Gastrocnemius medialis (tissue), 4 donors: Measurements from ENCODE around the gene C1QTNF1. TPM values are rescaled to one million over a fixed set of nuclear protein-coding genes. Genes with fewer than 3 reads are reported as not detected.

Experiments
- ATAC-seq, 2 donors: fragments of 150-250 bp; one replicate each; pipeline ENCODE4 v1.9.1; 2016
- DNase-seq, 2 donors: peaks; one replicate each; pipeline ENCODE4 v3.0.0-alpha.2; 2019
- H3K27ac ChIP-seq, 4 donors: fragments of 200-600 bp; sonication (generic); 1 replicate in 1 of 4; 2 replicates in 3 of 4; pipeline ENCODE4 v1.5.1; 2016 to 2018; ENCODE audit warnings: mild to moderate bottlenecking in 2 of 4, moderate library complexity in 1 of 4
- H3K27me3 ChIP-seq, 3 donors: fragments of 200-600 bp; sonication (generic) in 2 of 3; 1 replicate in 1 of 3; 2 replicates in 2 of 3; pipeline versions ENCODE4 v1.5.1 to v1.6.0; 2016 to 2019; ENCODE audit warnings: mild to moderate bottlenecking in 1 of 3, moderate library complexity in 1 of 3
- H3K36me3 ChIP-seq, 2 donors: fragments of 200-600 bp; sonication (generic) in 1 of 2; one replicate each; pipeline ENCODE4 v1.5.1; 2017 to 2018
- H3K4me1 ChIP-seq, 2 donors: fragments of 200-600 bp; sonication (generic) in 1 of 2; one replicate each; pipeline ENCODE4 v1.5.1; 2016 to 2017; ENCODE audit warnings: mild to moderate bottlenecking in 2 of 2
- H3K4me3 ChIP-seq, 4 donors: fragments of 200-600 bp; sonication (generic) in 3 of 4; 1 replicate in 1 of 4; 2 replicates in 3 of 4; pipeline ENCODE4 v1.5.1; 2016 to 2019; ENCODE audit warnings: mild to moderate bottlenecking in 2 of 4
- H3K9me3 ChIP-seq, 3 donors: fragments of 200-600 bp; sonication (generic) in 2 of 3; 1 replicate in 1 of 3; 2 replicates in 2 of 3; pipeline ENCODE4 v1.5.1; 2016 to 2019
- CTCF ChIP-seq, 5 experiments: fragments of 450-650 bp in 3 of 5; fragments of 200-600 bp in 2 of 5; sonication (generic) in 2 of 5; IDR thresholded peaks in 4 of 5; conservative IDR thresholded peaks in 1 of 5; 1 replicate in 4 of 5; 2 replicates in 1 of 5; pipeline ENCODE4 v1.5.1; 2016 to 2019; ENCODE audit warnings: antibody characterized with exemption in 5 of 5, mild to moderate bottlenecking in 3 of 5, moderate library complexity in 3 of 5
- POLR2A ChIP-seq, 2 donors: fragments of 450-650 bp; IDR thresholded peaks; one replicate each; pipeline ENCODE4 v1.6.1; 2017; ENCODE audit warnings: antibody characterized with exemption in 2 of 2, mild to moderate bottlenecking in 2 of 2, moderate library complexity in 2 of 2
- in situ Hi-C, 4 donors: fragments of 200-750 bp; cut with MboI; loops; one replicate each; pipeline versions ENCODE4 v1.15.0 to v1.8.0; 2017; ENCODE audit warnings: low sequenced_read_pairs in 4 of 4
- intact Hi-C: fragments of 100-400 bp; cut with DNase I; formaldehyde crosslinking; loops from one replicate; pipeline ENCODE4 v1.15.1; 2023; ENCODE audit warnings: low total_unique reads
- total RNA-seq, 4 donors: library from RNA; depleted of rRNA; stranded (reverse); fragments of >200 nt; gene quantifications; one replicate each; pipeline versions ENCODE4 v1.1.0 to v1.2.3, GENCODE V29; 2016

Gene C1QTNF1
- total RNA-seq, 4 donors from 2014 or later: 11.1 to 38.6 (median 21.2) TPM

GRCh38 chr17:79050551-79050950, 26.6 kb downstream of the C1QTNF1 start:
- no peak for DNase-seq
- no peak overlapping the region for H3K27ac ChIP-seq
- H3K4me1 ChIP-seq: peaks cover 6 to 10% of the 10 kb centered on the region in 2 donors
- in situ Hi-C loops: loop anchor here (25.0 kb wide), 1 partner anchor 337 kb away; no protein-coding TSS in a partner anchor
- no peak overlapping the region for H3K4me3 ChIP-seq
- TF ChIP-seq POLR2A (IDR thresholded peaks at IDR 0.05) (no peak), CTCF (IDR thresholded peaks at IDR 0.05 in 4 of 5, conservative IDR thresholded peaks at IDR 0.05 in 1 of 5) (no peak)
- peaks cover 0 to 3% (median 2%) of the 10 kb centered on the region in 3 donors for H3K27me3 ChIP-seq
- intact Hi-C loops: no loop called here
- H3K36me3 ChIP-seq: no peaks in the 10 kb centered on the region
- ATAC-seq: no peak
- H3K9me3 ChIP-seq: no peaks in the 10 kb centered on the region

GRCh38 chr17:79051306-79051705, 27.3 kb downstream of the C1QTNF1 start:
- Histone ChIP-seq H3K9me3 (no peaks in the 10 kb centered on the region), H3K27ac (no peak overlapping the region), H3K4me1 (peaks cover 3 to 6% of the 10 kb centered on the region in 2 donors), H3K4me3 (no peak overlapping the region), H3K36me3 (no peaks in the 10 kb centered on the region), H3K27me3 (peaks cover 0 to 3% (median 2%) of the 10 kb centered on the region in 3 donors)
- TF ChIP-seq POLR2A (IDR thresholded peaks at IDR 0.05) (no peak), CTCF (IDR thresholded peaks at IDR 0.05 in 4 of 5, conservative IDR thresholded peaks at IDR 0.05 in 1 of 5) (no peak)
- DNase-seq (no peak), ATAC-seq (no peak)
- intact Hi-C loops: no loop called here
- in situ Hi-C loops: loop anchor here (25.0 kb wide), 1 partner anchor 336 kb away; no protein-coding TSS in a partner anchor

GRCh38 chr17:79052131-79052530, 28.2 kb downstream of the C1QTNF1 start:
- Histone ChIP-seq H3K9me3 (no peaks in the 10 kb centered on the region), H3K27ac (no peak overlapping the region), H3K36me3 (no peaks in the 10 kb centered on the region), H3K4me1 (no peaks in the 10 kb centered on the region), H3K4me3 (no peak overlapping the region), H3K27me3 (peaks cover 0 to 2% (median 0%) of the 10 kb centered on the region in 3 donors)
- DNase-seq (no peak), ATAC-seq (no peak)
- intact Hi-C loops: no loop called here
- in situ Hi-C loops: loop anchor here (25.0 kb wide), 1 partner anchor 335 kb away; no protein-coding TSS in a partner anchor
- TF ChIP-seq POLR2A (IDR thresholded peaks at IDR 0.05) (no peak), CTCF (IDR thresholded peaks at IDR 0.05 in 4 of 5, conservative IDR thresholded peaks at IDR 0.05 in 1 of 5) (no peak)

GRCh38 chr17:79053251-79053925, 29.4 kb downstream of the C1QTNF1 start:
- intact Hi-C loops: no loop called here
- ATAC-seq (no peak), DNase-seq (no peak)
- H3K27me3 ChIP-seq: peaks cover 0 to 2% (median 0%) of the 10 kb centered on the region in 3 donors
- H3K4me1 ChIP-seq: no peaks in the 10 kb centered on the region
- no peak overlapping the region for H3K4me3 ChIP-seq
- TF ChIP-seq CTCF (IDR thresholded peaks at IDR 0.05 in 4 of 5, conservative IDR thresholded peaks at IDR 0.05 in 1 of 5) (no peak), POLR2A (IDR thresholded peaks at IDR 0.05) (no peak)
- no peaks in the 10 kb centered on the region for H3K36me3 ChIP-seq
- in situ Hi-C loops: loop anchor here (25.0 kb wide), 1 partner anchor 334 kb away; no protein-coding TSS in a partner anchor
- peak overlapping the region in 1 of 4 donors; percentile 4 for H3K27ac ChIP-seq
- no peaks in the 10 kb centered on the region for H3K9me3 ChIP-seq
